ENCODE data around the gene PRPF8. TPM values are rescaled to one million over a fixed set of nuclear protein-coding genes. Genes with fewer than 3 reads are reported as not detected.
A peak's percentile ranks its signal among the peaks of the same experiment; 100 is the strongest.

The PRPF8 gene
- total RNA-seq, 1 donor from 2014 or later = 202 TPM

GRCh38 chr17:1647802-1648171, 36.9 kb downstream of the PRPF8 start:
- no peak overlapping the region for H3K4me3 ChIP-seq (ENCODE audit: insufficient read depth, low read depth, low read length)
- DNase-seq (ENCODE audit: low read depth) (no peak), FAIRE-seq (no peak)

GRCh38 chr17:1646199-1646875, 38.3 kb downstream of the PRPF8 start:
- Mint-ChIP-seq H3K9me3 (ENCODE audit: unreplicated experiment) (no peaks in the 10 kb centered on the region), H3K36me3 (ENCODE audit: low read depth, unreplicated experiment) (peaks cover 2% of the 10 kb centered on the region), H3K4me3 (ENCODE audit: unreplicated experiment) (no peak overlapping the region), H3K27ac (ENCODE audit: unreplicated experiment) (peak overlapping the region; percentile 69), H3K27me3 (ENCODE audit: low read depth, unreplicated experiment) (no peaks in the 10 kb centered on the region), H3K4me1 (ENCODE audit: low read depth, unreplicated experiment) (peaks cover 15% of the 10 kb centered on the region)
- no peak for TF ChIP-seq EZH2 (IDR thresholded peaks at IDR 0.05; ENCODE audit: insufficient read depth, low read length)
- TF ChIP-seq, protein P1, sequence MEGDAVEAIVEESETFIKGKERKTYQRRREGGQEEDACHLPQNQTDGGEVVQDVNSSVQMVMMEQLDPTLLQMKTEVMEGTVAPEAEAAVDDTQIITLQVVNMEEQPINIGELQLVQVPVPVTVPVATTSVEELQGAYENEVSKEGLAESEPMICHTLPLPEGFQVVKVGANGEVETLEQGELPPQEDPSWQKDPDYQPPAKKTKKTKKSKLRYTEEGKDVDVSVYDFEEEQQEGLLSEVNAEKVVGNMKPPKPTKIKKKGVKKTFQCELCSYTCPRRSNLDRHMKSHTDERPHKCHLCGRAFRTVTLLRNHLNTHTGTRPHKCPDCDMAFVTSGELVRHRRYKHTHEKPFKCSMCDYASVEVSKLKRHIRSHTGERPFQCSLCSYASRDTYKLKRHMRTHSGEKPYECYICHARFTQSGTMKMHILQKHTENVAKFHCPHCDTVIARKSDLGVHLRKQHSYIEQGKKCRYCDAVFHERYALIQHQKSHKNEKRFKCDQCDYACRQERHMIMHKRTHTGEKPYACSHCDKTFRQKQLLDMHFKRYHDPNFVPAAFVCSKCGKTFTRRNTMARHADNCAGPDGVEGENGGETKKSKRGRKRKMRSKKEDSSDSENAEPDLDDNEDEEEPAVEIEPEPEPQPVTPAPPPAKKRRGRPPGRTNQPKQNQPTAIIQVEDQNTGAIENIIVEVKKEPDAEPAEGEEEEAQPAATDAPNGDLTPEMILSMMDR (IDR thresholded peaks at IDR 0.05; ENCODE audit: insufficient read depth, low read depth, low read length) = no peak
- Histone ChIP-seq H3K79me2 (ENCODE audit: insufficient read depth, low read length) (no peaks in the 10 kb centered on the region), H3K27ac (ENCODE audit: low read depth, low read length) (no peak overlapping the region), H4K20me1 (ENCODE audit: insufficient read depth, low read length) (peaks cover 15% of the 10 kb centered on the region), H2AFZ (ENCODE audit: low read depth, low read length) (no peak overlapping the region), H3K27me3 (ENCODE audit: insufficient read depth, low read length) (no peaks in the 10 kb centered on the region), H3K9ac (ENCODE audit: low read length) (no peak overlapping the region), H3K9me3 (ENCODE audit: insufficient read depth, low read depth, low read length) (no peaks in the 10 kb centered on the region), H3K4me3 (ENCODE audit: insufficient read depth, low read depth, low read length) (no peak overlapping the region), H3K4me1 (ENCODE audit: insufficient read depth, low read length) (peaks cover 31% of the 10 kb centered on the region), H3K4me2 (ENCODE audit: low read length) (no peak overlapping the region), H3K36me3 (ENCODE audit: insufficient read depth, low read length) (peaks cover 12% of the 10 kb centered on the region)
- DNase-seq (ENCODE audit: low read depth) (no peak), FAIRE-seq (no peak)

More at GRCh38 chr17:1647802-1648171, 36.9 kb downstream of the PRPF8 start:
- H3K36me3 Mint-ChIP-seq (ENCODE audit: low read depth, unreplicated experiment) = peaks cover 4% of the 10 kb centered on the region
- peak overlapping the region; percentile 91 for H3K4me2 ChIP-seq (ENCODE audit: low read length)
- H3K9me3 ChIP-seq (ENCODE audit: insufficient read depth, low read depth, low read length) = no peaks in the 10 kb centered on the region
- peaks cover 34% of the 10 kb centered on the region for H3K4me1 ChIP-seq (ENCODE audit: insufficient read depth, low read length)
- no peak overlapping the region for H3K27ac Mint-ChIP-seq (ENCODE audit: unreplicated experiment)
- no peaks in the 10 kb centered on the region for H3K27me3 Mint-ChIP-seq (ENCODE audit: low read depth, unreplicated experiment)
- no peak overlapping the region for H3K27ac ChIP-seq (ENCODE audit: low read depth, low read length)
- no peak overlapping the region for H3K9ac ChIP-seq (ENCODE audit: low read length)
- H3K36me3 ChIP-seq (ENCODE audit: insufficient read depth, low read length) = peaks cover 24% of the 10 kb centered on the region
- H3K27me3 ChIP-seq (ENCODE audit: insufficient read depth, low read length) = no peaks in the 10 kb centered on the region
- no peaks in the 10 kb centered on the region for H3K79me2 ChIP-seq (ENCODE audit: insufficient read depth, low read length)
- H4K20me1 ChIP-seq (ENCODE audit: insufficient read depth, low read length) = peaks cover 24% of the 10 kb centered on the region
- no peaks in the 10 kb centered on the region for H3K9me3 Mint-ChIP-seq (ENCODE audit: unreplicated experiment)
- TF ChIP-seq, protein P1 (IDR thresholded peaks at IDR 0.05; ENCODE audit: insufficient read depth, low read depth, low read length) = no peak
- TF ChIP-seq EZH2 (IDR thresholded peaks at IDR 0.05; ENCODE audit: insufficient read depth, low read length) = no peak
- H3K4me1 Mint-ChIP-seq (ENCODE audit: low read depth, unreplicated experiment) = peaks cover 15% of the 10 kb centered on the region
- no peak overlapping the region for H2AFZ ChIP-seq (ENCODE audit: low read depth, low read length)
- peak overlapping the region; percentile 2 for H3K4me3 Mint-ChIP-seq (ENCODE audit: unreplicated experiment)

Measured in astrocyte (in vitro differentiated cells and primary cell).